Stimulated activated CD4-positive, alpha-beta T cell treated with anti-CD3 and anti-CD28 coated beads, Interleukin-12 subunit alpha, Interleukin-12 subunit beta, amount 100 ng/mL, for 48 hours (primary cell): ENCODE measurements around the gene ZNF595.
"Not testable (repeated sequence)": the region's sequence is repeated elsewhere in the genome, so short reads cannot be mapped to it uniquely, and the experiment has no call there.

Experiments used
- DNase-seq, 3 donors: peaks; one replicate each; pipeline ENCODE4 v3.0.0-alpha.2; 2020; ENCODE audit warnings: low read depth in 2 of 3, low spot score in 1 of 3

The ZNF595 gene

DNA sequence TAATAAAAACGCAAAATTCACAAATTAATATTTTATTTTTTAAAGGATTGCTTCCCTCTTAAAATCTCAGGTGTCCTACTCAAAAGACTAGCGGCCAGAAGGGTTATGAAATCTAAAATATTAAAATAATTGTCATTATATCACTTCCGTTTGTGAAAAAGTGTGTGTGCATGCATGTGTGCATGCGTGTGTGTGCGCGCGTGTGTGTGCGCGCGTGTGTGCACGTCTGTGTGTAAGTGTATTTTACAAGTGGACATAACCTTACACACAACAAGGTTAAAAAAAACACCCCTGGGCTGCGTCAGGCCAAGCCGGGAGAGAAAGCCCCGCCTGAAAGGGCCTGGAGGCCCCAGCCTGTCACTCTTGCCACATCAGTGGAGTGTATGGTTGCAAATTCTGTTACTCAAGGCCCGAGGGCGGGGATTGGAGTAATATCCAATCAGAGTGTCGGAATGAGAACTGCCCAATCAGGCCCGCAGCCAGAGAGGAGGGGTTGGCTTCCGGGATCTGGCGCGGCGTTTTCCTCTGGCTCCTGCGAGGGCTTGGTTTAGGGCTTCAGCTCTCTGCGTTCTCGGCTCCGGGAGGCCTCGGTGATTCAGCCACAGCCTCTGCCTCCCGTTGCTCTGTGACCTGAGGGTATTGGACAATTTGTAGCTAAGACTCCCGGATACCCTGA lies at the start of gene ZNF595:
ZNF595 (plus strand) TSS at position 518 of the 676 bp plus-strand sequence. CDS start 168 bp downstream, outside the sequence.
- DNase-seq, result not testable (repeated sequence)

DNA sequence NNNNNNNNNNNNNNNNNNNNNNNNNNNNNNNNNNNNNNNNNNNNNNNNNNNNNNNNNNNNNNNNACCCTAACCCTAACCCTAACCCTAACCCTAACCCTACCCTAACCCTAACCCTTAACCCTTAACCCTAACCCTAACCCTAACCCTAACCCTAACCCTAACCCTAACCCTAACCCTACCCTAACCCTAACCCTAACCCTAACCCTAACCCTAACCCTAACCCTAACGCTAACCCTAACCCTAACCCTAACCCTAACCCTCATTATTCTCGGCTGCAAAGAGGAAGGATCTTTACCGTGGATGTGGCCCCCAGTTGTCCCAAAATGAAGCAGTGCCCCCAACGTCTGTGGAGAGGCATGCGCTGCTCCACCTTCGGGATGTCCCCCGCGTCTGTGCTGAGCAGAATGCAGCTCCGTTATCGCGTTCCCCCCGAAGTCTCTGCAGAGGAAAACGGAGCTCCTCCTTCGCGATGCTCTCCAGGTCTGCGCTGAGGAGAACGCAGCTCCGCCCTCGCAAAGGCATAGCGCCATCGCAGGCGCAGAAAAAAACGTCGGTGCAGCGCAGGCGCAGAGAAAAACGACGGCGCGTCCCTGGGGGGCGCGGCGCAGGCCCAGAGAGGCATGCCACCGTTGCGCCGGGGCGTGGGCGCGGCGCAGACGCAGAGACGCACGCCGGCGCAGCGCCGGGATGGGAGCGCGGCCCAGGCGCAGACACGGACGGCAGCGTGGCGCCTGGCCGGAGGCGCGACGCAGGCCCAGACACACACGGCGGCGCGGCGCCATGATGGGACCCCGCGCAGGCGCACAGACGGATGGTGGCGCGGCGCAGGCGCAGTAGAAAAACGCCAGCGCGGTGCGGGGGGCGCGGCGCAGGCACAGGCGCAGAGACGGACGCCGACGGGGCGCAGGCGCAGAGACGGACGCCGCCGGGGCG lies 42.9 kb upstream of the ZNF595 start:
- not testable (repeated sequence) for DNase-seq

DNA sequence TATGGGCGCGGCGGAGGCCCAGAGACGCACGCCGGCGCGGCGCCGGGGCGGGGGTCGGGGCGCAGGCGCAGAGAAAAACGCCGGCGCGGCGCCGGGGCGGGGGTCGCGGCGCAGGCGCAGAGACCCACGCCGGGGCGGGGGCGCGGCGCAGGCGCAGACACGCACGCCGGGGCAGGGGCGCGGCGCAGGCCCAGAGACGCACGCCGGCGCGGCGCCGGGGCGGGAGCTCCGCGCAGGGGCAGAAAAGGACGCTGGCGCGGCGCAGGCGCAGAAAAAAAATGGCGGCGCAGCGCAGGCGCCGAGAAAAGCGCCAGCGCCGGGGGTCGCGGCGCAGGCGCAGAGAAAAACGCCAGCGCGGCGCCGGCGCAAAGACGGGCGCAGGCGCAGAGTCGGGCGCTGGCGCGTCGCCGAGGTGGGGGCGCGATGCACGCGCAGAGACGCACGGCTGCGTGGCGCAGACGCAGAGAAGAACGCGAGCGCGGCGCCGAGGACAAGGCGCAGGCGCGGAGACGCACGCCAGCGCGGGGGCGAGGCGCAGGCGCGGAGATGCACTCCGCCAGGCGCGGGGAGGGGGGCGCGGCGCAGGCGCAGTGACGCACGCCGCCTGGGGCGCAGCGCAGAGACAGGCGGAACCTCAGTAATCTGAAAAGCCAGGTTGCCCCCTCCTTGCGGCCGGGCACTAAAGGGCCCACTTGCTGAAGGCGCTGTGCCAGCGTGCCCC lies 41.9 kb upstream of the ZNF595 start:
- DNase-seq, result not testable (repeated sequence)

DNA sequence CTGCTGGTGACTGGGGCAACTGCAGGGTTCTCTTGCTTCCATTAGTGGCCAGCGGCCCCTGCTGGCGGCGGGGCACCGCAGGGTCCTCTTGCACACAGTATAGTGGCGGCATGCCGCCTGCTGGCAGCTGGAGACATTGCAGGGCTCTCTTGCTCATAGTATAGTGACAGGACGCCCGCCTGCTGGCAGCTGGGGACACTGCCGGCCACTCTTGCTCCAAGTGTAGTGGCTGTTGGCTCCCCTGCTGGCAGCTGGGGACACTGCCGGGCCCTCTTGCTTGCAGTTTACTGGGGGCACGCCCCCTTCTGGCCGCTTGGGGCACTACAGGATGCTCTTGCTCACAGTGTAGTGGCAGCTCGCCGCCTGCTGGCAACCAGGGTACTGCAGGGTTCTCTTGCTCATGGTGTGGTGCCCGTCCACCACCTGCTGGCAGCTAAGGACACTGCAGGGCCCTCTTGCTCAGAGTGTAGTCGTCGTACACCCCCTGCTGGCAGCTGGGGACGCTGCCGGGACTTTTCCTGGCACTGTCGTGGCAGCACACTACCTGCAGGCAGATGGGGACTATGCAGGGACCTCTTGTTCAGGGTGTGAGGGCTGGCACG lies 41.2 kb upstream of the ZNF595 start:
- DNase-seq, result peak in 2 of 3 donors; percentile 23 to 34

DNA sequence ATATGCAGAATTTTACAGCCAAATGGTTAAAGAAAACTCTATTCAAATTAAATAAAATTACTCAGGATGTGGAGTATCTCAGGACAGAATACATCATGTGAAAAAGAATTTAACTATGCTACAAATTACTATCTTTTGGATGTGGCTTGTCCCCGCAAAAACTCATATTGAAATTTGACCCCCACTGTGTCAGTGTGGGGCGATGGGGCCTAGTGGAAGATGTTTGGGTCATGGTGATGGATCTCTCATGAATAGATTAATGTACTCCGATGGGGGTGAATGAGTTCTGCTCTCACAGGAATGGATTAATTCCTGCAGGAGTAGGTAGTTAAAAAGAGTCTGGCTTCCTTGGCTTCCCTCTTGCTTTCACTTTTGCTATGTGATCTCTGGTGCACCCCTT lies 35.0 kb upstream of the ZNF595 start:
- DNase-seq, result not testable (repeated sequence)

DNA sequence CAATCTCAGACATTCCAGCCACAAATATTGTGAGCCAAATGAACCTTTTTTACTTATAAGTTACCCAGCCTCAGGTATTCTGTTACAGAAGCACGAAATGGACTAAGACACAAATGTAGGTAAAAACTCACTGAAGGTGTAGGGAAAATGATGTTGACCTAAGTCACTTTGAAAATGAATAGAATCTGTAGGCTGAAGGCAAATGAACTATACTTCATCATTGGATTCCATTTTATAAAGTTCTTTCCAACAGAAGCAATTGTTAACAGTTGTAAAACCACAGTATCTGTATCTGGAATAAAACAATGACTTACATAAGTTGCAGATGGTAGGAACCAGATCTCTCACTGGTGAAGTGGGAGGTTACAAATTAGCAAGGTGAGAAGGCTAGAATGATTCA lies 34.5 kb upstream of the ZNF595 start:
- DNase-seq, result not testable (repeated sequence)

DNA sequence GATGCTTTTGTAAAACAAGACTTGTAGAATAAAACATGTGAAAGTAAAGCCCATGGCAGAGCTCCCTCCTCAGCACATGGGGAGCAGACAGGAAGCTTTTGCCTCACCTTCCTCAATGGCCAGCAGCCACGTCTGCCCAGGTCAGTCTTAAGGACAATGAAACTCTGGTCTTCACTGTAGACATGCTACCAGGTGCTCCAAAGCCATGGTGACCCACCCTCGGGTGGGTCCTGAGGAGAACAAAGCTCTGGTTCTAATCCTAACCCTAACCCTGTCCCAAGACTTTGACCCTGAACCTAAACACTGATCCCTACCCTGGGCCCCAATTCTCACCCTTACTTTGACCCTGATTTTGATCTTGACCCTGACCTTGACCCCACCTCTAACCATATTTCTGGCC lies 30.2 kb upstream of the ZNF595 start:
- not testable (repeated sequence) for DNase-seq

DNA sequence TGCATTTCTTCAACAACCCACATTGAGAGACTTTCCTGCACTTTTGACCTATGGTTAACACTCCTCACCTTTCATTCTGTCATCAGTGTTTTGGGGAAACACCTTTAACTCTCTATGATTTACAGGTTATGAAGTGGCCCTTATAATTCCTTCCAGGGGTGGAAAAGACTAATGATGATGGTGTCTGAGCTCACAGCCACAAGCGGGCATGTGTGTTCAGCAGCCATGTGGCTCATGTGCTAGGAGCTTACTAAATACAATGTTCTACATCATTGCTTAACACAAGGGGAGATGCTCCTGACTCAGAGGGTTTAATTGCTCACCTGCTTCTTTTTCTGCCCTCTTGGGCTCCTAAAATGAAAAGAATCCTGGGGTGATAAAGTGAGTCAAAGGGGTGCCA lies 28.8 kb upstream of the ZNF595 start:
- not testable (repeated sequence) for DNase-seq

DNA sequence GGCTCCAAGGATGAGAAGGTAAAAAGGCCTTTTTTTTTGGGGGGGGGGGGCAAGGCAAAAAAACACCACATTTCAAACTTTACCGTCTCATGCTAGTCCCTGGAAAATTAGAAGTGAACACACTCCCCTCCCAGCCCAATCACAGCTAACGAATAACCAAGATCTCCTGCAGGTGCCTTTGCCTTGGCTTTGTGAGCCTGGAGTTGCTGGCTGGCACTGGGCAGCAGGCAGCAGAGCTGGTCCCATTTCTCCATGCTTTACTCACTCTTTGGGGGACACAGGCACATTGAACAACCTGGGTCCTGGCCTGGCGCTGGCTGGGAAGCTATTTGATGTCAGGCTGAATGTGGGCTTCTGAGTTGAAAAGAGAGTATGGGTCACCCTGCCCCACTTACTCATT lies 25.6 kb upstream of the ZNF595 start:
- not testable (repeated sequence) for DNase-seq

DNA sequence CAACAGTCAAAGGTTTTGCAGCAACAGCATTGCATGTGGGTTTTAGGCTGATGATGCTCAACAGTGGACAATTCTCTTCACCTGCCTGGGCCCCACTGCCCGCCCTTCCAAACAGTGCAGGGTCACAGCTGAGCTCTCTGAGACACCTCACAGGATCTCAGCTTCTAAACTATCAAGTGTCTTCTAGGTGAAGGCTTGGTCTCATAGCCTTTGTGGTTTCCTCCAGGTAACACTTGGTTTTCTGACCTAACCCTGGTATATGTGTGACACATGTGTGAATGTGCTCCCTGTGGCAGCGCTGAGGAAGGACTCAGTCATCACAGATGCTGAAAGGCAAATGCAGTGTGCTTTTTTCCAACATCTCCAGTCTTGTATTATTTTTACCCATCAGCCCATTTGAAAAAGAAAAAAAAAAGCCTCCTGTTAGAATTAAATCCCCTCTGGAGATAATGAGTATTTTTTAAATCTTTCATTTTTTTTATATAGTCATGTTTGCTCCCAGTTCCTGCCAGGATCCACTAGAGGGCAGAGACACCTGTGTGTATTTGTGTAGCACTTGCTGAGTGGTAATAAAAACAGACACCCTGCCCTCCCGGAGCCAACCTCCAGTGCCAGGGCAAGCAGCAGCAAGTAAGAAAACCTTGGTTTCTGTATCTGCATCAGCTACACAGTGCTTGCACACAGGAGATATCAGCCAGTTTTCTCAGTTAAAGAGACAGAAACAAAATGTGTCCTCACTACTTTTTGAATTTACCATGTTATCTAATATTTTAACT lies 24.2 kb upstream of the ZNF595 start:
- DNase-seq, result not testable (repeated sequence)

DNA sequence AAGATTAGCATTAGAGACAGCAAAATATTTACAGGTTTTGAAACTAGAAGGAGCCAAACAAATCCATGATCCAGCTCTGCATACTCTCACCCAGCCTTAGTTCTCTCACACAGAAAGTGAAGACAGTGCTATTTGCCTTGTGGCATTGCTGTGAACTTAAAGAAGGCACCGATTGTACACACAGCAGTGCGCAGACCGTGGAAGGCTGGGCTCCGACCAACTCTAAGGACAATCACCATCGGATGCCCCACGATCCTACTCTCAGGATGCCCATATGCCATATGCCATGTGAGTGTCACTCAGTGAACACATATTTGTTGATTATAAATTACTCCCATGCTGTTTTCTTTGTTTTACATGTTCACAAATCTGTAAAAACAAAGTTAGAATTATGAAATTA lies 19.8 kb upstream of the ZNF595 start:
- not testable (repeated sequence) for DNase-seq

DNA sequence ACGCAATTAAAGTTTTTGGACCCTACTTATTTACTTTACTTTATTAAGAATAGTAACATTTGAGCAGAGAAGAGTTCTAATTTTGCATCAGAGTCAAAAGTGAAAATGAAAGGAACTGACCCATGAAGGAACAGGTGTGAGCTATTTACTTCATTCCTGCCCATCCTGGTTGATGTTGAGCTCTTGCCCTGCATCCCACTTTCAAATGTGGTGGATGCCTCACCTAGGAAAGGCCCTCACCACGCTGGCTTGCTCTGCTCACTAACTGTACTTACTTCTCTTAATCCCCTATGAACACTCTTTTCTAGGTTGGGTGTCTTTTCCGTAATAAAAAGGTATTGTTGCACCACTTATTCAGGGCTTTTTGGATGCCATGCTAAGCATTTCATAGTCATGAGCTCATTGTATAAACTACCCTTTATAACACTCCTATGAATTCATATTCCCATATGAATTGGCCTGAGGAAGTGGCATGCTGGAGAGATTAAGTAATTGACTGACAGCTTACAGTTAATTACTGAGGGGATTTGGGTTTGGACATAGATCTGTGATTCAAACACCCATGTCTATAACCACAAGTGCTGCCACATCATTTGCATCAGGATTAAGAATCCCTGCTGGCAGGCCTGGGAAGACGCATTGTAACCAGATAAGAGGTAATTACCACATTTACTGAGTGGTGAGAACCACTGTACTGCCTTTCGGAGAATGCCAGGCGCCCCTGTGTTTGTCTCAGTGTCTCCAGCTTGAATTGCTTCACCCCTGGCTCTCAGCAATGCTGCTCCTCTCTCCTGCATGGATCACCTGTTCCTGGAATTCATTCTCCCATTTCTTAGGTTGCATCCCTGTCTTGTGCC lies 16.3 kb upstream of the ZNF595 start:
- DNase-seq, result not testable (repeated sequence)

DNA sequence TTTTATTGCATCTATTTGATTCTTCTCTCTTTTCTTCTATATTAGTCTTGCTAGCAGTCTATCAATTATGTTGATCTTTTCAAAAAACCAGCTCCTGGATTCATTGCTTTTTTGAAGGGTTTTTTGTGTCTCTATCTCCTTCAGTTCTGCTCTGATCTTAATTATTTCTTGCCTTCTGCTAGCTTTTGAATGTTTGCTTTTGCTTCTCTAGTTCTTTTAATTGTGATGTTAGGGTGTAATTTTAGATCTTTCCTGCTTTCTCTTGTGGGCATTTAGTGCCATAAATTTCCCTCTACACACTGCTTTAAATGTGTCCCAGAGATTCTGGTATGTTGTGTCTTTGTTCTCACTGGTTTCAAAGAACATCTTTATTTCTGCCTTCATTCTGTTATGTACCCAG lies 14.9 kb upstream of the ZNF595 start:
- DNase-seq, result not testable (repeated sequence)

DNA sequence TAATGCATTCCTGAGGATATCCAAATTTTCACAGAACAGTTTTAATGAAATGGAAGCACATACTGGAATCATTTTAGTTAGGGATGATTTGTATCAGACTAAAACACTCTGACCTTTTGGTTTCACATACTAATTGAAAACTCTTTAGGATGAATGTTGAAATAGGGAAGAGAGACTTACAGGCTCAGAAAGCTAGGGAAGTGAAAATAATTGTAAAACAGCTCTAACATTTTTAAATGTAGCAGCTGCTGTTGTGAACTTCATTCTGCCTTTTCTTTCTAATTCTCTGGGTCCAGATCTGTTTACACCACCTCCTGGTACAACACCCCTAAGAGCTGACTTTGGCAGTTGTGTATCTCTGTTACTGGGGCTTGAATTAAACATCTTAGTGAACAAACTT lies 9.7 kb upstream of the ZNF595 start:
- DNase-seq, result not testable (repeated sequence)

DNA sequence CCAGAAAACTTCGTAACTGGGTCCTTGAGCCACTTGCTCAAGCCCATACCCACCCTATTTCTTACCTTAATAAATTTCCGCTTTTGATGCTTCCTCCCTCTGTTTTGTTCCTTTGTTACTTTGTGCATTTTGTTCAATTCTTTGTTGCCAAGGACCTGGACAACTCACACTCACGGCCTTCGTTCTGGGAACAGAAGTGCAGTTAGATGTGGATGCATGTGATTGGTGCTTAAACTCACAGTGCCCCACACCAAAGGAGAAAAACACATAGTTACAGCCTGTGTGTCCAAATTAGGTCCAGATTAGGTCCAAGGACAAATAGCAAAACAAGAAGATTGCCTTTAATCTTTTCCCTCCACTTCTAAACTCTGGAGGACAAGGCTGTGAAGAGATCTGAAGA lies 1.9 kb upstream of the ZNF595 start:
- not testable (repeated sequence) for DNase-seq

DNA sequence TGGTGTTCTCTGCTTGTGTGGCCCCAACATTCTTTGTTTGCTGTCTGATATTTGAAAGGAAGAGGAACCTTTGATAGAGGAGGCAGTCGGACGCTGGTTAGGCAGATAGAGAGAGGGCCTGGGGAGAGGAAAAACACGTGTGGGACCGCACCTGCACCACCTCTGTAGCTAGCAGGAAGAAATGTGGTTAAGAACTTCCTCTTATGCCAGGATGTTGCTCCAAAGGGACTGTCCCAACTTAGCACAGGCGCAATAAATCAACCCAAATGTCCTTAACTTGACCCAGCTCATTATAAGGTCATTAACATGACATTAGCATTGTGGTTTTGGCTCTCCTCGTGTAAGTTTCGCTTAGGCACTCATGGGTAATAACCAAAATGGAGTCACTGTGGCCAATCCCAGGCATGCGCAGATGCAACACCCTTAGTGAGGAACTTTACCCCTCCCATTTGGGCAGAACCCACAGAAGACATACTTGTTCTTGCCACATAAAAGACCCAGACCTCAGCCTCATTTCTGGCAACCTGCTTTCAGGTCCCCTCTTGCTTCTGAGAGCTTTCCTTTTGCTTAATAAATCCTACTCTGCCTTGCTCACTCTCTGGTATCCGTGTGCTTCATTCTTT lies 1.4 kb upstream of the ZNF595 start:
- not testable (repeated sequence) for DNase-seq

DNA sequence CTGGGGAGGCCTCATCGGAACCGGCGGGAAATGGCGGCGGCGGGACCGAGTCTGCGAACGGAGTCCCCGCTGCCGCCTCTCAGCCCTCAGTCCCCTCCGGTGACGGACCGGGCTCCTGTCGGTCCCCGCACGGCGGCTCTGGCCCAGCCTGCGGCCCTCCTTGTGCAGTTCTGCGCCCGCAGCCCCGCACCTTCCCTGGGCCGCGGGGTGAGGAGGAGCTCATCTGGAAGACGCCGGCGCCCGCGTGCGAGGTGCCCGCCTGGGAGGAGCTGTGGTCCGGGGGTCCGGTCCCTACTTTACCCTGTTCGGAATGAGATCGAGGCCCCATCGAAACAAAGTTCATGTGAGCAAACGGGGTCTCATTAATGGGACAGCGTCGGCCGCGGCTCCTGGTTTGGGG lies 400 bp downstream of the ZNF595 start:
- not testable (repeated sequence) for DNase-seq

DNA sequence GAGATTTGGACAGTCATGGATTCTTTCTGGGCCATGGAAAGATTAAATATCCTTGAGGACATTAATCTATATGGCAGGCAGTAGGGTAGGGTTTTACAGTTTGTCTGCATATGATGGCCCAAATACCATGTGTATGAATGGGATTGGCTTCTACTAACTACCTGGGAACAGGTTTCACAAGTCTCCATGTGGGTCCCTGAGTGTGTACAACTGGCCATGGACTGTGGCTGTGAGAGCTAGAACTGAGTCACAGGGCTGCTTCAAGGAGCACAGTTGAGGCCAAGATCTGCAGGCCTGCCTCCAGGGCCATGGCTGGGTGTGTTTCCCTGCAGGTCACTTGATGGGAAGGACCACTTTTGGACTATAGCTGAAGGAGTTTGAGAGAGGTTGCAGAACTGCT lies 11.6 kb downstream of the ZNF595 start:
- not testable (repeated sequence) for DNase-seq

DNA sequence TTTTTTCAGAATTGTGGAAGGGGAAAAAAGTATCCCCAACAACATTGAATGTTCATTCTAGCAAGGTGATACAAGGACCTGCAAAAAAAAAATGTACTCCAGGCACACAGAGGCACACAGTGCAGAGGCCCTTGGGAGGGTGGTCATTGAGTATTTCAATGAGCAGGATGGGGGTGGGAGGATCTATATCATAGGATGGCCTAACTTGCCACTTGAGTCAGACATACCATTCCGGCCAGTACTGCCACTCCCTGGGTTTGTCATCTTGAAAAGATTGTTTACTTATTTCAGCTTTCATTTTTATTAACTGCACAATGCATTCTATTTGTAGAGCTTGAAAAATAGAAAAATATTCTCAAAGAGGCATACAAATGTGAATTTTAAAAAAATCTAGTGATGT lies 18.7 kb downstream of the ZNF595 start:
- DNase-seq, result no peak
